OCI-LY1 (cell line): ENCODE data around the gene CTCFL.

Source experiments
- H2AFZ ChIP-seq: fragments of 200-600 bp; sonication (generic), shearing (Covaris generic); 2 replicates; pipeline ENCODE4 v1.6.0; 2014; ENCODE audit warnings: antibody characterized with exemption, mild to moderate bottlenecking, low read length
- H3F3A ChIP-seq: fragments of 200-600 bp; sonication (generic), shearing (Covaris generic); 2 replicates; pipeline ENCODE4 v1.6.0; 2014; ENCODE audit warnings: mild to moderate bottlenecking, antibody characterized with exemption, low read length, moderate library complexity; ENCODE audit not compliant: insufficient read depth
- H3K27ac ChIP-seq: fragments of 200-600 bp; sonication (generic); 2 replicates; pipeline ENCODE4 v1.5.1; 2014; ENCODE audit warnings: low read length, mixed run types, mild to moderate bottlenecking, low read depth; ENCODE audit not compliant: poor library complexity, severe bottlenecking
- H3K27me3 ChIP-seq: fragments of 200-600 bp; sonication (generic); 2 replicates; pipeline ENCODE4 v1.6.0; 2014; ENCODE audit warnings: antibody characterized with exemption, mild to moderate bottlenecking, low read length, moderate library complexity; ENCODE audit not compliant: insufficient read depth
- H3K36me3 ChIP-seq: fragments of 200-600 bp; sonication (generic); 2 replicates; pipeline ENCODE4 v1.6.1; 2014; ENCODE audit warnings: mild to moderate bottlenecking, antibody characterized with exemption, low read length, moderate library complexity, mixed read lengths; ENCODE audit not compliant: insufficient read depth
- H3K4me1 ChIP-seq: fragments of 200-600 bp; sonication (generic); 2 replicates; pipeline ENCODE4 v1.5.1; 2014; ENCODE audit warnings: mild to moderate bottlenecking, low read length, moderate library complexity; ENCODE audit not compliant: insufficient read depth, severe bottlenecking
- H3K4me2 ChIP-seq: fragments of 200-600 bp; sonication (generic), shearing (Covaris generic); 2 replicates; pipeline ENCODE4 v1.6.1; 2014; ENCODE audit warnings: low read length
- H3K4me3 ChIP-seq: fragments of 200-600 bp; sonication (generic); 2 replicates; pipeline ENCODE4 v1.5.1; 2014; ENCODE audit warnings: low read length, low read depth, mild to moderate bottlenecking, mixed read lengths; ENCODE audit not compliant: poor library complexity, severe bottlenecking
- H3K79me2 ChIP-seq: fragments of 200-600 bp; shearing (Covaris generic); 2 replicates; pipeline ENCODE4 v1.6.1; 2016; ENCODE audit warnings: mixed run types, low read length, mixed read lengths; ENCODE audit not compliant: insufficient read depth
- H3K9ac ChIP-seq: fragments of 200-600 bp; sonication (generic), shearing (Covaris generic); 2 replicates; pipeline ENCODE4 v1.6.1; 2014; ENCODE audit warnings: mild to moderate bottlenecking, low read length, mixed read lengths
- H3K9me2 ChIP-seq: fragments of 200-600 bp; sonication (generic), shearing (Covaris generic); 2 replicates; pipeline ENCODE4 v1.6.1; 2014; ENCODE audit warnings: low read depth, mild to moderate bottlenecking, low read length, mixed read lengths
- H3K9me3 ChIP-seq: fragments of 200-600 bp; shearing (Covaris generic); 2 replicates; pipeline ENCODE4 v1.6.1; 2014; ENCODE audit warnings: low read length, mixed read lengths
- H4K20me1 ChIP-seq: fragments of 200-600 bp; sonication (generic), shearing (Covaris generic); 2 replicates; pipeline ENCODE4 v1.6.0; 2016; ENCODE audit warnings: mild to moderate bottlenecking, low read length; ENCODE audit not compliant: insufficient read depth
- EZH2 ChIP-seq: fragments of 200-600 bp; sonication (generic), shearing (Covaris generic); IDR thresholded peaks from 2 replicates; pipeline ENCODE4 v1.8.0; 2017; ENCODE audit warnings: borderline replicate concordance, mixed run types, mild to moderate bottlenecking, antibody characterized with exemption, low read length, moderate library complexity, mixed read lengths
- TF ChIP-seq, protein P1 (sequence below): fragments of 200-600 bp; sonication (generic), shearing (Covaris generic); IDR thresholded peaks from 2 replicates; pipeline ENCODE4 v1.5.1; 2017; ENCODE audit warnings: mild to moderate bottlenecking, antibody characterized with exemption, low read length, moderate library complexity, mixed read lengths

Gene CTCFL

DNA sequence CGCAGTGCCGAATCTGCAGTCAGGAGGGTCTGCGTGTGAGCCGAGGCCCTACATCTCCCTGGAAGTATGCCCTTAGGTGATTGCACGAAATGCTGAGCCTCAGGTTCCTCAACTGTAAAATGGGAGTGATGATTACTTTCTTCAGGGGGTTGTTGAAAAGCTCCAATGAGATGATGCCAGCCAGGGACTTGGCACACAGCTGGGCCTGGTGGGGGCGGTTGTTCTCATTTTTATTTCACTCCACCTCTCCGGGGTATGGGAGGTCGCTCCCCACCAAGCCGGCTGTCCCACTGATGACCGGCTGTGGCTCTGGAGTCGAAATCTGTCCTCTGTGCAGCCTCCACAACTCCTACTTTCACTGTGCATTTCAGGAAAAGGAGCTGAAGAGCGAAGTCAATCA, 44.0 kb upstream of the CTCFL start:
- no peak overlapping the region for H3K9ac ChIP-seq
- H3K9me2 ChIP-seq, result no peaks in the 10 kb centered on the region
- 0 out of 2 replicates have a peak, but pooled peaks cover 4% of the 10 kb centered on the region for H3K27me3 ChIP-seq
- no peak overlapping the region for H2AFZ ChIP-seq
- no peaks in the 10 kb centered on the region for H3K4me1 ChIP-seq
- no peaks in the 10 kb centered on the region for H3K9me3 ChIP-seq
- H3K4me3 ChIP-seq, result no peak overlapping the region
- no peak overlapping the region for H3K27ac ChIP-seq
- H3K4me2 ChIP-seq, result no peak overlapping the region
- TF ChIP-seq EZH2, result no peak
- TF ChIP-seq, protein P1, sequence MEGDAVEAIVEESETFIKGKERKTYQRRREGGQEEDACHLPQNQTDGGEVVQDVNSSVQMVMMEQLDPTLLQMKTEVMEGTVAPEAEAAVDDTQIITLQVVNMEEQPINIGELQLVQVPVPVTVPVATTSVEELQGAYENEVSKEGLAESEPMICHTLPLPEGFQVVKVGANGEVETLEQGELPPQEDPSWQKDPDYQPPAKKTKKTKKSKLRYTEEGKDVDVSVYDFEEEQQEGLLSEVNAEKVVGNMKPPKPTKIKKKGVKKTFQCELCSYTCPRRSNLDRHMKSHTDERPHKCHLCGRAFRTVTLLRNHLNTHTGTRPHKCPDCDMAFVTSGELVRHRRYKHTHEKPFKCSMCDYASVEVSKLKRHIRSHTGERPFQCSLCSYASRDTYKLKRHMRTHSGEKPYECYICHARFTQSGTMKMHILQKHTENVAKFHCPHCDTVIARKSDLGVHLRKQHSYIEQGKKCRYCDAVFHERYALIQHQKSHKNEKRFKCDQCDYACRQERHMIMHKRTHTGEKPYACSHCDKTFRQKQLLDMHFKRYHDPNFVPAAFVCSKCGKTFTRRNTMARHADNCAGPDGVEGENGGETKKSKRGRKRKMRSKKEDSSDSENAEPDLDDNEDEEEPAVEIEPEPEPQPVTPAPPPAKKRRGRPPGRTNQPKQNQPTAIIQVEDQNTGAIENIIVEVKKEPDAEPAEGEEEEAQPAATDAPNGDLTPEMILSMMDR, result no peak
- H3K36me3 ChIP-seq, result no peaks in the 10 kb centered on the region
- H3F3A ChIP-seq, result no peaks in the 10 kb centered on the region
- H3K79me2 ChIP-seq, result no peaks in the 10 kb centered on the region
- no peaks in the 10 kb centered on the region for H4K20me1 ChIP-seq

DNA sequence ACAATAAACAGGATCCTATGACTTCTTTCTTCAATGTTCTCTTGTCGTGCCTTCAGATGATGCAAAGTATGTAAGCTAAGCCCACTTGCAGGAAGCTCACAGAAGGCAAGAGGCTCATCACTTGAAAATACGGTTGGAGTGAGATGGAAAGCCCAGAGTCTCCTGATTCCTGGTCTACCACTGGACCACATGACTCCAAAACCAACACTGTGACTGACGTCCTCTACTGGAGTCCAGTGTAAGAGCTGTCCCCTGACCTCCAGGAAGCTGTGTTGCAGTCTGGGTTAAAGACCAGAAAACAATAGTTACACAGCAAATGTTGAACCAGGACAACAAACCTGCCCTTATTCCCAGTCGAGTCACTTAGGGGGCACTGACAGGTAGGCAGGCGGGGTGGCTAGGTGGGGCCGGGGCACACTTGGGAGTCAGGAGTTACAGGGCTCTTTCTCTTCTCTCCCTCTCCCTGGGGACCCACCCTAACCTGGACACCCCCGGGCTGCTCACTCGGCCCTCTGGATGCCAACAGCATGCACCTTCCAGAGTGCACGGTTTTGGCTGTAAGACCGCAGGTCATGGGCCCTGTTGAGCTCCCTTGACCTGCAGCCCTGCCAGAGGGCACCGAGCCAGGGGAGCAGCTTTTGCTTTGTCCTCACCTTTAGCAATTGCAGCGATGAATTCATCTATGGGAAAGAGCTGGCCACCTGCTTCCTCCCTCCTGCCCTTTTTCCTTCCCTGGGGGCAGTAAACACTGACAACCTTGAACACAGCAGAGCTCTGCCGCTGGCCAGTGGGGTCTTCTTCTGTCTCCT, 43.4 kb upstream of the CTCFL start:
- H4K20me1 ChIP-seq, result no peaks in the 10 kb centered on the region
- H3K9ac ChIP-seq, result no peak overlapping the region
- H3F3A ChIP-seq, result no peaks in the 10 kb centered on the region
- H3K79me2 ChIP-seq, result no peaks in the 10 kb centered on the region
- 0 out of 2 replicates have a peak, but pooled peaks cover 4% of the 10 kb centered on the region for H3K27me3 ChIP-seq
- no peak overlapping the region for H3K4me2 ChIP-seq
- TF ChIP-seq, protein P1, result no peak
- TF ChIP-seq EZH2, result no peak
- no peaks in the 10 kb centered on the region for H3K4me1 ChIP-seq
- no peaks in the 10 kb centered on the region for H3K9me2 ChIP-seq
- H2AFZ ChIP-seq, result no peak overlapping the region
- H3K36me3 ChIP-seq, result no peaks in the 10 kb centered on the region
- H3K4me3 ChIP-seq, result no peak overlapping the region
- no peaks in the 10 kb centered on the region for H3K9me3 ChIP-seq
- H3K27ac ChIP-seq, result no peak overlapping the region

DNA sequence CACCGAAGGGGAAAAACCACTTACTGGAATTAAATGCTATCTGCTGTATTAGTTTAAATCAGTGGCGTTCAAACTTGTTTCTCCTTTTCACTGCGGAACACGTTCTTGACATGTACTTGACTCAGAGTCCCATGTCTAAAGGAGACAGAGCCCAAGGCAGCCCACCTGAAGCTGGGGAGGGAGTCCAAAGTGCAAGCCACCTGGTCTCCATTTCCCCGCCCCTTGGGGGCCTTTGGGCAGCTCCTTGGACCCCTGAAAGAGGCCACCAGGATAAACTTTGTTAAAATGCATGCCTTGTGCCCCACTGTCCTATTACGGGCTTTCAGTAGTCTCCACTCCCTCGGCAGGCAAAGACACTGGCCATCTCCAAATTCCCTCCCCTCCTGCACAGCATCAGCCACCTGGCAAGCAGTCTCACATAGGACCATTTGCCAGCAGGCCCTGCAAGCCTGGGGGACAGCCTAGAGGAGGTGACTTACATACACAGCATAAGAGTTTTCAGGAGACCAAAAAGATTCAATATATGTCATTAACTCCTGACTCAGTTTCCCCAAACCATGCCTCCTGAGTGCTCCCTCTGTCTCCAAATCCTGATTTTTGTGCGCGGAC, 42.6 kb upstream of the CTCFL start:
- Histone ChIP-seq H3K4me3 (no peak overlapping the region), H2AFZ (no peak overlapping the region), H3K79me2 (no peaks in the 10 kb centered on the region), H3K9ac (no peak overlapping the region), H3F3A (no peaks in the 10 kb centered on the region), H3K9me2 (no peaks in the 10 kb centered on the region), H4K20me1 (no peaks in the 10 kb centered on the region), H3K36me3 (no peaks in the 10 kb centered on the region), H3K27me3 (0 out of 2 replicates have a peak, but pooled peaks cover 4% of the 10 kb centered on the region), H3K27ac (no peak overlapping the region), H3K9me3 (no peaks in the 10 kb centered on the region), H3K4me1 (no peaks in the 10 kb centered on the region), H3K4me2 (no peak overlapping the region)
- TF ChIP-seq, protein P1, result no peak
- TF ChIP-seq EZH2, result no peak
